Gastroesophageal sphincter (tissue), 3 donors: Measurements from ENCODE around the gene TMED4.

Experiments
- POLR2A ChIP-seq, 2 donors: fragments of 450-650 bp; IDR thresholded peaks; one replicate each; pipeline ENCODE4 v1.6.1; 2017; ENCODE audit warnings: antibody characterized with exemption in 2 of 2, mild to moderate bottlenecking in 2 of 2, moderate library complexity in 1 of 2
- POLR2AphosphoS5 ChIP-seq: sonication (generic); formaldehyde crosslinking; IDR thresholded peaks from one replicate; pipeline ENCODE4 v1.6.1; 2017; ENCODE audit warnings: antibody characterized with exemption
- TF ChIP-seq, protein P1 (sequence below), 4 experiments: fragments of 200-600 bp in 2 of 4; fragments of 450-650 bp in 2 of 4; sonication (generic) in 1 of 4; IDR thresholded peaks; one replicate each; pipeline ENCODE4 v1.5.1; 2017 to 2019; ENCODE audit warnings: antibody characterized with exemption in 4 of 4, mild to moderate bottlenecking in 2 of 4, moderate library complexity in 2 of 4

DNA sequence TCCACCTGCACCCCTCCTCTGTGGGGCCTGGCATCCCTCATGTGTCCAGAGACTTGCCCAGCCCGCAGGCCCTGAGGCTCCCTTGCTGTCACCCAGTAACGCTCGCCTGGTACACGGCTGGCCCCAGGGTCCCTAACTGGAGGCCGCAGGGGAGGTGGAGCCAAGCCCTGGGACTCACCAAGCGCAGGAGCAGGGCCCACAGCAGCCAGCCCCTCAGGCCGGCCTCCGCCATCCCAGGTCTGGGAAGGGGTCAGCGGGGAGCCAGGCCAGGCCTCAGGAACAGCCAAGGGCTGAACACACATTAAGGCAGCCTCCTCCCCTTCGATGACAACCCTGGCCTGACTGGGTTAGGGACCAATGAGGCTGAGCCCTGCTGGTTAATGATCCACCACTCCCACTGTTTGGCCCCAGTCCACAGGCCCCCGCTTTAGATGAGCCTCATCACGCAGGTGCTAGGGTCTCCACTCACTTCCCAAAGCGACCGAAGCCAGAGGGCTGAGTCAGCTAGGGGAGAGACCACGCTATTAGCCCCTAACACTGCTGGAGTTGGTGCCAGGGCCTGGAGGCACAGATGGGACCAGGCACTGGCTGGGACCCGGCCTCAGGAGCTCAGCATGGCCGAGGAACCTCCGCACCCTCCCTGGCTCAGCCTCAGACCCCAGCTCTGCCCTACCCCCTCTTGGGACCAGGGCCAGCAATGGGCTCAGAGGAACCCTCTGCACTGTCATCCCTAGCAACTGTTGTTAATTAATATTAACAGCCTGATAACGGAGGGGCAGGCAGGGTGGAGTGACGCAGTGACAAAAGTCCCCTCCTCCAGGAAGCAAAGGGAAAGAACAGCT, 40.8 kb downstream of the TMED4 start, which contains the start of gene NPC1L1:
- TF ChIP-seq, protein P1, sequence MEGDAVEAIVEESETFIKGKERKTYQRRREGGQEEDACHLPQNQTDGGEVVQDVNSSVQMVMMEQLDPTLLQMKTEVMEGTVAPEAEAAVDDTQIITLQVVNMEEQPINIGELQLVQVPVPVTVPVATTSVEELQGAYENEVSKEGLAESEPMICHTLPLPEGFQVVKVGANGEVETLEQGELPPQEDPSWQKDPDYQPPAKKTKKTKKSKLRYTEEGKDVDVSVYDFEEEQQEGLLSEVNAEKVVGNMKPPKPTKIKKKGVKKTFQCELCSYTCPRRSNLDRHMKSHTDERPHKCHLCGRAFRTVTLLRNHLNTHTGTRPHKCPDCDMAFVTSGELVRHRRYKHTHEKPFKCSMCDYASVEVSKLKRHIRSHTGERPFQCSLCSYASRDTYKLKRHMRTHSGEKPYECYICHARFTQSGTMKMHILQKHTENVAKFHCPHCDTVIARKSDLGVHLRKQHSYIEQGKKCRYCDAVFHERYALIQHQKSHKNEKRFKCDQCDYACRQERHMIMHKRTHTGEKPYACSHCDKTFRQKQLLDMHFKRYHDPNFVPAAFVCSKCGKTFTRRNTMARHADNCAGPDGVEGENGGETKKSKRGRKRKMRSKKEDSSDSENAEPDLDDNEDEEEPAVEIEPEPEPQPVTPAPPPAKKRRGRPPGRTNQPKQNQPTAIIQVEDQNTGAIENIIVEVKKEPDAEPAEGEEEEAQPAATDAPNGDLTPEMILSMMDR (IDR thresholded peaks at IDR 0.05), result no peak
- no peak for TF ChIP-seq POLR2AphosphoS5
- no peak for TF ChIP-seq POLR2A (IDR thresholded peaks at IDR 0.05)
